PC-3 (cell line): ENCODE data around the gene MTX2. TPM values are rescaled to one million over a fixed set of nuclear protein-coding genes. Genes with fewer than 3 reads are reported as not detected.

Experiments used
- ATAC-seq: fragments of 200-7000 bp; cut with Tn5 transposase; 2 replicates; pipeline ENCODE4 v1.9.1; 2020; ENCODE audit warnings: mild to moderate bottlenecking, moderate library complexity
- BruUV-seq: library from RNA; stranded (reverse); fragments of 400-500 nt; replicated peaks from 2 replicates; lab custom pipeline; 2021; lab: Mats Ljungman, UMichigan
- CTCF ChIA-PET: fragments of 300-600 bp; sonication (Branson Sonifier 250); formaldehyde crosslinking; loops from one replicate; lab custom pipeline; 2022; ENCODE audit warnings: antibody characterized with exemption; lab: Charles Lee
- POLR2A ChIA-PET: fragments of 300-600 bp; sonication (Branson Sonifier 250); formaldehyde crosslinking; loops from one replicate; lab custom pipeline; 2022; ENCODE audit warnings: antibody characterized with exemption; ENCODE audit not compliant: unreplicated experiment; lab: Charles Lee
- DNase-seq: peaks from one replicate; pipeline ENCODE4 v3.0.0-alpha.2; 2015
- H2AFZ ChIP-seq: fragments of 300-600 bp; sonication (generic); 2 replicates; pipeline ENCODE4 v1.6.0; 2016; ENCODE audit warnings: antibody characterized with exemption, low read length
- H3F3A ChIP-seq: fragments of 300-600 bp; sonication (generic); one replicate; pipeline ENCODE4 v1.6.0; 2017; ENCODE audit warnings: antibody characterized with exemption, low read length, control low read depth, mild to moderate bottlenecking; ENCODE audit not compliant: unreplicated experiment
- H3K27ac ChIP-seq: fragments of 300-600 bp; sonication (generic); 2 replicates; pipeline ENCODE4 v1.5.1; 2016; ENCODE audit warnings: mild to moderate bottlenecking, low read length
- H3K27me3 ChIP-seq: fragments of 300-600 bp; sonication (generic); 2 replicates; pipeline ENCODE4 v1.6.1; 2016; ENCODE audit warnings: low read length, mixed read lengths
- H3K36me3 ChIP-seq: fragments of 300-600 bp; sonication (generic); 2 replicates; pipeline ENCODE4 v1.6.1; 2016; ENCODE audit warnings: low read depth, mixed run types, low read length, mixed read lengths
- H3K4me1 ChIP-seq: fragments of 300-600 bp; sonication (generic); 2 replicates; pipeline ENCODE4 v1.5.1; 2016; ENCODE audit warnings: low read length; ENCODE audit not compliant: insufficient read depth
- H3K4me2 ChIP-seq: fragments of 300-600 bp; sonication (generic); 2 replicates; pipeline ENCODE4 v1.6.0; 2016; ENCODE audit warnings: low read length
- H3K4me3 ChIP-seq: fragments of 300-600 bp; sonication (generic); 2 replicates; pipeline ENCODE4 v1.5.1; 2016; ENCODE audit warnings: mild to moderate bottlenecking, low read length, mixed read lengths
- H3K79me2 ChIP-seq: fragments of 300-600 bp; sonication (generic); 2 replicates; pipeline ENCODE4 v1.6.1; 2017; ENCODE audit warnings: low read length, mixed read lengths
- H3K9ac ChIP-seq: fragments of 300-600 bp; sonication (generic); 2 replicates; pipeline ENCODE4 v1.6.0; 2016; ENCODE audit warnings: mild to moderate bottlenecking, low read length
- H3K9me2 ChIP-seq: fragments of 300-600 bp; sonication (generic); replicated peaks from 2 replicates; pipeline ENCODE4 v1.6.1; 2016; ENCODE audit warnings: mixed run types, low read length, mixed read lengths
- H3K9me3 ChIP-seq: fragments of 300-600 bp; sonication (generic); 2 replicates; pipeline ENCODE4 v1.6.1; 2016; ENCODE audit warnings: low read length, mixed read lengths
- H4K20me1 ChIP-seq: fragments of 300-600 bp; sonication (generic); 2 replicates; pipeline ENCODE4 v1.6.1; 2016; ENCODE audit warnings: low read length, mixed read lengths
- EZH2 ChIP-seq: fragments of 300-600 bp; sonication (generic); IDR thresholded peaks from one replicate; pipeline ENCODE4 v1.6.1; 2017; ENCODE audit warnings: antibody characterized with exemption, mild to moderate bottlenecking, low read length; ENCODE audit not compliant: unreplicated experiment
- EZH2phosphoT487 ChIP-seq: fragments of 300-600 bp; sonication (generic); IDR thresholded peaks from 2 replicates; pipeline ENCODE4 v1.6.1; 2018; ENCODE audit warnings: mild to moderate bottlenecking, antibody characterized with exemption, low read length, borderline replicate concordance
- intact Hi-C: fragments of 100-400 bp; cut with micrococcal nuclease; formaldehyde crosslinking; loops from 2 replicates; pipeline ENCODE4 v1.9.0; 2023
- total RNA-seq: library from RNA; depleted of rRNA; stranded (reverse); fragments of >200 nt; gene quantifications from 2 replicates; pipeline ENCODE4 v1.2.3, GENCODE V29; 2014
- TF ChIP-seq, protein P1 (sequence below): fragments of 300-600 bp; sonication (generic); conservative IDR thresholded peaks from 2 replicates; pipeline ENCODE4 v1.5.1; 2017; ENCODE audit warnings: antibody characterized with exemption, low read depth, mild to moderate bottlenecking, low read length

MTX2 gene
- total RNA-seq, 1 experiment from 2014 or later, result 54.5 TPM

DNA sequence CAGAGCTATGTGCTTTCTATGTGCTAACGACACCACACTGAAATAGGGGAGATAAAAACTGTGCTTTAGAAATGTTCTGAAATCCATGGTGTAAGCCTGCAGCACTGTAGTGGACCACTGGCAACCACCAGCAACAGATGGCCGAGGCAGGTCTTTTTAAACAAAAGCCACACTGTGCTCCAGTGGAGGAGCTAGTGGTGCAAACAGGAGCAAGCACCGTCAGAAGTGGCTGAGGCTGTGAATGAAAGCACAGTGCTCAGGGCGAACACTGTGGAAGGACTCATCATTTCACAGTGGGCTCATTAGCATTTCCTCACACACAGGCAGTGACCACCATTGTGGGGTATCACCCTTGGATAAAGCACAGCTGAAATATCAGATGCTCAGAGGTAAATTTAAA, 22.9 kb upstream of the MTX2 start:
- DNase-seq (no peak), ATAC-seq (no peak)
- no peak overlapping the region for H3K4me3 ChIP-seq
- H2AFZ ChIP-seq, result no peak overlapping the region
- no peaks in the 10 kb centered on the region for H3K9me2 ChIP-seq
- no peaks in the 10 kb centered on the region for H3K36me3 ChIP-seq
- H3K27me3 ChIP-seq, result peaks cover 10% of the 10 kb centered on the region; the same call in 1 of the 2 replicates
- POLR2A ChIA-PET, result no interaction called here
- intact Hi-C loops, result no loop called here
- no peaks in the 10 kb centered on the region for H3K9me3 ChIP-seq
- H3K9ac ChIP-seq, result no peak overlapping the region
- no TSS peak for BruUV-seq
- H3F3A ChIP-seq, result no peaks in the 10 kb centered on the region
- CTCF ChIA-PET, result no interaction called here
- no peaks in the 10 kb centered on the region for H3K4me1 ChIP-seq
- H3K79me2 ChIP-seq, result no peaks in the 10 kb centered on the region
- H3K27ac ChIP-seq, result no peak overlapping the region
- H3K4me2 ChIP-seq, result no peak overlapping the region
- TF ChIP-seq, protein P1, sequence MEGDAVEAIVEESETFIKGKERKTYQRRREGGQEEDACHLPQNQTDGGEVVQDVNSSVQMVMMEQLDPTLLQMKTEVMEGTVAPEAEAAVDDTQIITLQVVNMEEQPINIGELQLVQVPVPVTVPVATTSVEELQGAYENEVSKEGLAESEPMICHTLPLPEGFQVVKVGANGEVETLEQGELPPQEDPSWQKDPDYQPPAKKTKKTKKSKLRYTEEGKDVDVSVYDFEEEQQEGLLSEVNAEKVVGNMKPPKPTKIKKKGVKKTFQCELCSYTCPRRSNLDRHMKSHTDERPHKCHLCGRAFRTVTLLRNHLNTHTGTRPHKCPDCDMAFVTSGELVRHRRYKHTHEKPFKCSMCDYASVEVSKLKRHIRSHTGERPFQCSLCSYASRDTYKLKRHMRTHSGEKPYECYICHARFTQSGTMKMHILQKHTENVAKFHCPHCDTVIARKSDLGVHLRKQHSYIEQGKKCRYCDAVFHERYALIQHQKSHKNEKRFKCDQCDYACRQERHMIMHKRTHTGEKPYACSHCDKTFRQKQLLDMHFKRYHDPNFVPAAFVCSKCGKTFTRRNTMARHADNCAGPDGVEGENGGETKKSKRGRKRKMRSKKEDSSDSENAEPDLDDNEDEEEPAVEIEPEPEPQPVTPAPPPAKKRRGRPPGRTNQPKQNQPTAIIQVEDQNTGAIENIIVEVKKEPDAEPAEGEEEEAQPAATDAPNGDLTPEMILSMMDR, result no peak
- TF ChIP-seq EZH2phosphoT487 (no peak), EZH2 (no peak)
- H4K20me1 ChIP-seq, result no peaks in the 10 kb centered on the region

DNA sequence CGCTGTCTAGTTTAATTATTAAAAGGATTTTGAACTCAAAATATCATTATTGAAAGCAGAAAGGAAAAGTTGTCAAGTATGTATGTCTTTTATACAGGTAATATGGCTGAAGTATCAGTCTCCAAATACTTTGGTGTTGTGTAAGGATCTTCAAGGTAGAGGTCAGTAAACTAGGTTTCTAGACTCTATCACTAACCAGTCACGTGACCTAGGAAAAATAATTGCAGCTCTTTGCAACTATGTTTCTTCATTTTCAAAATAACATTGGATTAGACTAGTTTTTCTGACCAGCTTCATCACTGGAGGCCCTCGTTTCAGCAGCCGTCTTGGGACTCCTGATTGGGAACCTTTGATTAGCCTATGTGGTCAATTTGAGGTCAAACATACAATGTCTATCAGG, 21.4 kb upstream of the MTX2 start:
- H2AFZ ChIP-seq, result no peak overlapping the region
- H3K9me3 ChIP-seq, result no peaks in the 10 kb centered on the region
- H3K9ac ChIP-seq, result no peak overlapping the region
- H3K27me3 ChIP-seq, result peaks cover 10% of the 10 kb centered on the region; the same call in 1 of the 2 replicates
- POLR2A ChIA-PET, result interaction anchor here (0.6 kb wide), 1 partner anchor 1023 kb away, joined by 3 read pairs; no protein-coding TSS in a partner anchor
- DNase-seq (no peak), ATAC-seq (no peak)
- H3K4me3 ChIP-seq, result no peak overlapping the region
- no peaks in the 10 kb centered on the region for H3K4me1 ChIP-seq
- H3K9me2 ChIP-seq, result no peaks in the 10 kb centered on the region
- no peaks in the 10 kb centered on the region for H3K79me2 ChIP-seq
- intact Hi-C loops, result no loop called here
- no TSS peak for BruUV-seq
- CTCF ChIA-PET, result no interaction called here
- H3K4me2 ChIP-seq, result no peak overlapping the region
- no peaks in the 10 kb centered on the region for H3F3A ChIP-seq
- TF ChIP-seq EZH2, result no peak
- TF ChIP-seq, protein P1, result no peak
- no peak for TF ChIP-seq EZH2phosphoT487
- H4K20me1 ChIP-seq, result no peaks in the 10 kb centered on the region
- no peaks in the 10 kb centered on the region for H3K36me3 ChIP-seq
- H3K27ac ChIP-seq, result no peak overlapping the region

GRCh38 chr2:176251928-176252327, 17.3 kb upstream of the MTX2 start:
- intact Hi-C loops, result no loop called here
- H3K9ac ChIP-seq, result no peak overlapping the region
- H3K9me3 ChIP-seq, result no peaks in the 10 kb centered on the region
- H3K79me2 ChIP-seq, result no peaks in the 10 kb centered on the region
- ChIA-PET POLR2A (no interaction called here), CTCF (no interaction called here)
- H3K4me1 ChIP-seq, result no peaks in the 10 kb centered on the region
- no peak overlapping the region for H3K27ac ChIP-seq
- BruUV-seq, result no TSS peak
- no peaks in the 10 kb centered on the region for H4K20me1 ChIP-seq
- no peak for ATAC-seq
- no peaks in the 10 kb centered on the region for H3K36me3 ChIP-seq
- no peak overlapping the region for H2AFZ ChIP-seq
- H3K27me3 ChIP-seq, result no peaks in the 10 kb centered on the region
- no peaks in the 10 kb centered on the region for H3F3A ChIP-seq
- no peak overlapping the region for H3K4me3 ChIP-seq
- H3K4me2 ChIP-seq, result no peak overlapping the region
- H3K9me2 ChIP-seq, result no peaks in the 10 kb centered on the region
- TF ChIP-seq EZH2phosphoT487 (no peak), EZH2 (no peak)
- TF ChIP-seq, protein P1, result no peak
- DNase-seq, result peak; percentile 14
